Amniotic epithelial cell (primary cell): ENCODE data around the gene GPR15LG.

Experiments used
- DNase-seq: peaks from one replicate; pipeline ENCODE4 v3.0.0-alpha.2; 2010; ENCODE audit warnings: low read depth

The GPR15LG gene

DNA sequence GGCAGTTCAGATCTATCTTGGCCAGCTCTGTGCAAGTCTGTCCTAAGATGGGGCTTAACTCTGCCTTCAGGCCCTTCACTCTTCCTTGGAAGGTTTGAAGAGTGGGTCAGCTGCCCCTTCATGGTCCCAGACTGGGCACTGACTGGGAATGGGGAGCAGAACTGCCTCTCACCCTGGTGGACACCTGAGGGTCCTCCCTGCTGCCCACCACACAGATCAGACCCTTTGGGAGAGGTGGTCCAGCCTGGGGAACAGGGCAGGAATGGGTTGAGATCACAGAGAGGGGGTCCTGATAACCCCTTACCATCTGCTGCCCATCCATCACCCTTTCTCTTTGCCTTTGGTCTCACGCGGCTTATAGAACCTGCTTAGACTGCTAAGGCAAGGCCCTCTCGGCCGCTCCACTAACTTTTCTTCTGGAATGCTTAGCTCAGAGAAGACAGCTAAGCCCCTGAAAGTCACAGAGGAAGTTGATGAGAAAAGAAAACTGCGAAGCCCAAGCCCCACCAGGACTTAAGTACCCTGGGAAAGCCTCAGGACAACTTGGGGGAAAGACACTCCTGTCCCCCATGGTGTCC, 20.3 kb downstream of the GPR15LG start:
- no peak for DNase-seq

- DNase-seq, result no peak
Measured at GRCh38 chr10:84194424-84195043, 20.9 kb downstream of the GPR15LG start, which contains the start of gene CDHR1. Gene CDHR1 (plus strand): TSS chr10:84194537. CDS start chr10:84194761, 224 bp downstream.

DNA sequence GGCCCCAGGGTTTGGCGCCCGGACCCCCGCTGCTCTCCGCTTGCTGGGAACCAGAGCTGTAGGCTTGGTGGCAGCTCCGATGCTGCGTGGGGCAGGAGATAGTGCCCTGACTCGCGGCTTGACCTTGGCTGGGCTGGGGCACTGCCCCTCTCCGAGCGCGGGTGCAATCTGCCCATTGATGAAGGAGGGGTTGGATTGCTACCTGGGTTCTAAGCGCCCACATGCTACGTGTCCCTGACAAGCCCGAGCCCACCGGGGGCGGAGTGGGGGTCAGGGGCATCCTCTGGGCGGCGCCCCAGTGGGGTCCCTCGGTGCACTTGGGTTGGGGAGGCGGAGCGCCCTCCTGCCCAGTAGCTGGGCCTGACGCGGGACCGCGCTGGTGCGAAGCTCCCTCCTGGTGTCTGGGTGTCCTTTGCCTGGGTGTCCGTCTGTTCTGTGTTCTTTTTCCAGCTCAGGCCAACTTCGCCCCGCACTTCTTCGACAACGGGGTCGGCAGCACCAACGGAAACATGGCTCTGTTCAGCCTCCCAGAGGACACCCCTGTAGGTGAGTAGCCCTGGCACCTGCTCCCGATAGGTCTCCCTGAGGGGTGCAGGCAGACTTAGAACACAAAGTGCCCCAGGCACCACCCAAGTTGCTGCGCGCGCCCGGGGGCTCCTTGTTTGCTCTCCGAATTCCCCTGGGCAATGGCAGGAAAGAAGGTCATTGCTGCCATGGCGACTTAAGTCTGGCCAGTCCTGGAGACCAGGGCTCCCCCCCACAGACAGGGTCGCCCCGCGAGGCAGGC, 21.6 kb downstream of the GPR15LG start:
- DNase-seq, result no peak

DNA sequence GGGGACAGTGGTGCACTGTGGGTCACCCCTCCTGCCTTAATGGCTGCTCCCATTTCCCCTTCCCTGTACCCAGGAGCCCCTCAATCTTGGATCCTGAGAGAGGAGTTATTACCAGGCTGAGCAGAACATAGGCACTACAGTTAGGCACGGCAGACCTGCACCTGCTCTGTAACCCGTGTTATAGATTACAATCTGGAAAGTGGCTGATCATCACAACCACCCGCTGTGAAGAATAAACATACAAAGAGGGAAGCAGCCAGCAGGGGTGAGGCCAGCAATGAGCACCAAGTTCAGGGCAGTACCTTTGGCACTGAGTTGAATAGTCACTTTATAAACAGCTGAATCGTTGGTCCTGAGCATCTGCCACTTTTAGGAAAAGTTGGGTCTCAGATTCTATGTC, 22.5 kb downstream of the GPR15LG start:
- DNase-seq, result no peak

GRCh38 chr10:84196941-84197340, 23.3 kb downstream of the GPR15LG start:
- no peak for DNase-seq

DNA sequence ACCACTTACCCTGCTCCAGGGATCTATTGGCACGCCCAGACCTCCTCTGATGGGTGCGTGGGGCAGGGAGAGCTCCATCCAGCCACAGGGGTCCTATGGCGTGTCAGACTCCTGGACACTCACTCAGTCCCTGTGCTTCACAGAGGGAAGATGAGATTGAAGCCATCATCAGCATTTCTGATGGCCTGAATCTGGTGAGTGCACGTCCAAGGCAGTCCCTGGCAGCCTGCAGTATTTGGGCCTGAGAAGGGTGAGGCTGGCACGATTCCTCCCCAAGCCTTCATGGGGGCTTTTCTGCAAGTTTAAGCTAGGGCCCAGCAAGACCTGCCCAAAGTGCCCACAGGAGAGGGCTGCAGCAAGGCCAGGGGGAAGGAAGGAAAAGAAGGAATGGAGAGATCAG, 24.0 kb downstream of the GPR15LG start:
- DNase-seq, result no peak

DNA sequence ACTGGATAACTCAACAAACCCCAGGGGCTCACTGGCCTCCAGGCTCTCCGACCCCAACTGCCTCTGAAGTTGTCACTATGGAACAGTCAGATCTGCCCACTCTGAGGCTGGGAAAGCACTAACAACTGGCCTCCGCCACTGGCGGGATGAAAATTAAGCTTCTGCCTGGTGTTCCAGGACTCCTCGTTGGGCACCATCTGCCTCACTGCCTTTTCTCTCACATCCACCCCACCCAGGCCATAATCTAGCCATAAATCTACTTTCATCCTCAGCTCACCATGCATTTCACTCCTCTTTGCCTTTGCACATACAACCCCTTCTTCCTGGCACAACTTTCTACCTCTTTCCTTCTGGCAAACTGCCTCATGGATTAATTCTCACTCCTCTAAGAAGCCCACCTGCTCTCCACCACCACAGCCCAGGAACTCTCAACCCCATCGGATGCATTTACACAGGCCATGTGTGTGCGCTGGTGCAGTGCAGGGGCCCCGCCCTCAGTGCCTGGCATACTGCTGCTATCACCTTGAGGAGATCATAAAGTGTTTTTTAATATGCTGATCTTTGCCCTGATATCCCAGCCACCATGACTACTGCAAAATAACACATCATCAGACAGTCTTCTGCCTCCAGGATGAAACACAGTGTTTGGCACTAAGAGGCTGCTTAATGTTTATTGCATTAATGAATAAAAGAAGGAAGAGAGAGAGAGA, 24.8 kb downstream of the GPR15LG start:
- DNase-seq, result no peak

DNA sequence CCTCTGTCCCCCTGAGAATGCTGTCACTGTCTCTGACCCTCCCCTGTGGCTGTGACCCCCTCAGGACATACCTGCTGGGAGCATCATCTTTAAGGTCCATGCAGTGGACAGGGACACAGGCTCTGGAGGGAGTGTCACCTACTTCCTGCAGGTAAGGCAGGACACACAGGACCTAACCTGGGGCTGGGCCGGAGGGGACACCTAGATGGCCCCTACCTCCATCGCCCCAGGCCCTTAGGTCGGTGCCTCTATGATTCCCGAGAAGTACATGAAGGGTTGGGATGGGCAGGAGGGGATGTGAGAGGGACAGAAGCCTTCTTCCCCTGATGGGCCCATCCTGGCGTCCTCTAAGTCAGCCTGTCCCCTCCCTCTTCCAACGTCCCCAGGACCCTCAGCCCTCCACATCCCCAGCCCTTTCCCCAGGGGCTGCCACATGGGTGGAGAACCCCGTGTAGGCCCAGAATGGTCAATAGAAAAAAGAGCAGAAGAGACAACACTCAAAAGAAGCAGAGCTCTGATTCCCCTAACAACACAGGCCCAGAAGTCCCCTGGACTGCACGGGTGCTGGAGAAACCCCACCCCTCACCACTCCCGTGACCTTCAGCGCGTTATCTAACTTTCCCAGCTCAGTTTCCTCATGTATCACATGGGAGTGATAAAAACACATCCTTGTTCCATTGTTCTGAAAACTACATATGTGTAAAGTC, 27.1 kb downstream of the GPR15LG start:
- no peak for DNase-seq

GRCh38 chr10:84201244-84201606, 27.6 kb downstream of the GPR15LG start:
- no peak for DNase-seq

- DNase-seq, result no peak
Measured at GRCh38 chr10:84201682-84202081, 28.1 kb downstream of the GPR15LG start.

DNA sequence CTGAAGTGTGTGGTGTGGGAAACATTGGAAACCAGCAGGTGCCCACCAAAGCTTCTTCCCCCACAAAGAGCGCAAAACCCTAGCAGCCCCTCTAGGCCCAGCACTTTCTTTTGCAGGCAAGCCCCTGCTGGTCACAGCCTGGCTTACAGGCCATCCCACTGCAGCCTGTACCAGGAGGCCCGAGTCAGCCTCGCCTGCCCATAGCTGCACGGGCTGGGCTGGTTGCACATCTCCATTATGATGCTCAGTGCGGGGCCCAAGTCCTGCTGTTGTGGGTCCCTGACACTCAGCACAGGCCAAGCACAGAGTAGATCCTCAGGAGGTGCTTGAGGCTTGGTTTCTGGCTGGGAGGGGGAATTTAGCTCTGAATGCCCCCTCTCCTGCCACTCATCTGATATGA, 28.7 kb downstream of the GPR15LG start:
- no peak for DNase-seq

DNA sequence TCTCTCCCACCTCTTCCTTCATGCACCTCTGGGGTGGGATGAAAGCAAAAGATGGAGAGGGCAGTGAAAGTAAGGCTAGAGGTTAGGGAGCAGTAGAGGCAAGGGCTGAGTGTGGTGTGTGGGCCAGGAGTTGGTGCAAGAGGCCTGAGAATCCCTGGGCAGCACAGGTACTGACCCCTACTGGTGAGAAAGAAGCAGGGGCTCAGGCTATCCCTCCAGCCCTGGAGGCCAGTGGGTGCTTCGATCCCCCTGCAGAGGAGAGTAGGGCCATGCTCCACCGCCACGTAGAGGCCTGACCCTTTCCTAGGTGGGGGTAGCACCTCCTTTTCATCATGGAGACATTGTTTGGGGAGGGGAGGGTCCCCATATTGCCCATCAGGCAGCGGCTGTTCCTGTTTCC, 30.5 kb downstream of the GPR15LG start:
- no peak for DNase-seq

- no peak for DNase-seq
Measured at GRCh38 chr10:84204610-84205009, 31.0 kb downstream of the GPR15LG start.

DNA sequence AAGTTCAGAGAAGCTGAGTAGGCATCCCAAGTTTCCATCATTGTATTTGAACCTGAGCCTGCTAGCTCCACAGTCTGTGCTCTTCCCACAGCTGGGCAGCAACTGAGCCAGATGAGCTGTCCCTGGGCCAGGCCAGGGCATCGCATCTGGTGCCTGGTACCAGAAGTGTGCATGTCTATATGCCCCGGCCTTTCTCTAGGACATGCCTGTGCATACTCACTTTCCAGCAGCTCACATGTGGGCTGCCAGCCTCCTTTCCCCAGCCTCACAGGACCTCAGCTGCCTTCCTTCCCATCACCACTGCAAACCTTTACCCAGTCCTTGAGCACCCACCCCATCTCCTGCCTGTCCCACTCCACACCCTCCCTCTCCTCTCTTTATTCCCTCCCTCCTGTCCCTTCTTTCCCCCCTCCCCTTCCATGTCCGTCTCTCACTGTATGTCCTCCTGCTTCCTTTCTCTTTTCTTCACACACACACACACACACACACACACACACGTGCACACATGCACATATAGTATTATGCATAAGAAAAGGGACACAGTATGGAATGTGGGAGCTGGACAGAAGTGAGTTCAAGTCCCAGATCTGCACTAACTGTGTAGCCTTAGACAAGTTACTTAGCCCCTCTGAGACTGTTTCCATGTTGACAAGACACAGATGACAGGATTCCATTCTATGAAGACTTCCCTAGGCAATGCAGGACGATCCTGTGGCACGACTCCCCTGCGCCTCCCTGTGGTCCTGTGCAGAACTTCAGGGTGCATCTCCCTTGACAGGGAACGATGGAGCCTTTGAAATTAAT, 31.6 kb downstream of the GPR15LG start:
- peak; percentile 32 for DNase-seq

DNA sequence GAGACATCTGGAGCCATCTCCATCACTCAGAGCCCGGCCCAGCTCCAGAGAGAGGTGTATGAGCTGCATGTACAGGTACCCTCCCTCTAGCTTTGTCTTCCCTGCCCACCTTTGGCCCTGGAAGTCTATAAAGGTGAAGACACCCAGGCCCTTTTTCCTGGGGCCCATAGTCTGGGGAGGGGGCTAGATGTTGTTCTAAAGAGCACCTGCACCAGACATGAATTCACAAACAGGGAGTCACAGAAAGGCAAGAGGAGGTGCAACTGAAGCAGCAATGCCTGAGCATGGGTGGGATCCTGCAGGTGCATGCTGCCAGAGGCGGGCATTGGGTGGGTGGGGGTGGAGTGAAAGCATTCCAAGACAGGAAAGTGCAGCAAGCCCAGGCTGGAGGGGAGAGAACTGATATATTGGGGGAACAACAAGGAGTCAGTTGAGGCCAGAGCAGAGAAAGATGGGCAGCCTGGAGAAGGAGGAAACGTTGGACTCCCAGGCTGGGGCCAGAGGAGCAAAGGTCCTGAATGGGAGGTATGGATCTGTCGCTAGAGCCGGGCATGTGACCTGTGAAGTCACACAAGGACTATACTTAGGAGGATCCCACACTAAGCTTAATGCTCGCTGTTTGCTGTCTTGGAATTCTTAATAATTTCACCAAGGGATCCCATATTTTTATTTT, 32.4 kb downstream of the GPR15LG start:
- DNase-seq, result no peak

DNA sequence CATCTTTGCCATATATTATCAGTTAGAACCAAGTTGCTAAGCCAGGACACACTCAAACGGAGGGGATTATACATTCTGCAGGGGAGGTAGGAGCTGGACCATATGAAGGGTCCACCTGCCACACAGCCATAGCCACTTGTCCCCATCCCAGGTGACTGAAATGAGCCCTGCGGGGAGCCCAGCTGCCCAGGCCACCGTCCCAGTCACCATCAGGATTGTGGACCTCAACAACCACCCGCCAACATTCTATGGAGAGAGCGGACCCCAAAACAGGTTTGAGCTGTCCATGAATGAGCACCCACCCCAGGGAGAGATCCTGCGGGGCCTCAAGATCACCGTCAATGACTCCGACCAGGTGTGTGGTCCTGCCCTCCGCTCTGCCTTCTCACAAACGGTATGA, 34.4 kb downstream of the GPR15LG start:
- no peak for DNase-seq

- no peak for DNase-seq
Measured at GRCh38 chr10:84211566-84211965, 38.0 kb downstream of the GPR15LG start.

DNA sequence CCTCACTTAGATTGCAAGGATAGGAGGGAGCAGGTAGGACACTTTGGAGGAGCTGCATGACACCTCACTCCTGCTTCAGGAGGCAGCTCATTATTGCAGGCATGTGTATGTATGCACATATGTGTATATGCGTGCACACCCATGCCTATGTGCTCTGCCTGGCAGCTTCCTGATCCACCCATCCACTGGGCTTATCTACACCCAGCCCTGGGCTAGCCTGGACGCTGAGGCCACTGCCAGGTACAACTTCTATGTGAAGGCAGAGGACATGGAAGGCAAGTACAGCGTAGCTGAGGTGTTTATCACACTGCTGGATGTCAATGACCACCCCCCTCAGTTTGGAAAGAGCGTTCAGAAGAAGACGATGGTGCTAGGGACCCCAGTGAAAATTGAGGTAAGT, 38.4 kb downstream of the GPR15LG start:
- no peak for DNase-seq

GRCh38 chr10:84213076-84213475, 39.5 kb downstream of the GPR15LG start:
- DNase-seq, result no peak

GRCh38 chr10:84214046-84214572, 40.5 kb downstream of the GPR15LG start:
- DNase-seq, result no peak
